ENCODE measurements around the gene FGF14.

The FGF14 gene

GRCh38 chr13:101711307-101712025, 690.4 kb downstream of the FGF14 start:
- DNase-seq: no peak

DNA sequence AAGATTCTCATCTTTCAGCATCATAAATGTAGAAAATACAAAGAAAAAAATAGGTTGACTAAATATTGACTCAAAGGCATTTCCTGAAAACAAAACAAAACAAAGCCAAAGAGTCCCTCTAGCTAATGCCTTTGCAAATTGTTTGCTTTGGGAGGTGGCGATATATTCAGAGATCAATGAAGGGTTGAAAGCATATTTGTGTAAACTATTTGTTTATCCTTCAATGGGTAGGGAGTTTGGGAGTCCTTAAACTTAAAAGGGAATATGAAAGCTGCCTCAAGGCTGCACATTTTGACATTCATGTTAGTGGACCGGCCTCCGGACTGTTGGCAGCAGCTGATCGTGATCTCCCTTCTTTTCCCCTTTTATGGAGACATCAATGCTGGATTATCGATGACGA, 691.9 kb downstream of the FGF14 start:
- no peak for DNase-seq

GRCh38 chr13:101708115-101708514, 693.7 kb downstream of the FGF14 start:
- no peak for DNase-seq

DNA sequence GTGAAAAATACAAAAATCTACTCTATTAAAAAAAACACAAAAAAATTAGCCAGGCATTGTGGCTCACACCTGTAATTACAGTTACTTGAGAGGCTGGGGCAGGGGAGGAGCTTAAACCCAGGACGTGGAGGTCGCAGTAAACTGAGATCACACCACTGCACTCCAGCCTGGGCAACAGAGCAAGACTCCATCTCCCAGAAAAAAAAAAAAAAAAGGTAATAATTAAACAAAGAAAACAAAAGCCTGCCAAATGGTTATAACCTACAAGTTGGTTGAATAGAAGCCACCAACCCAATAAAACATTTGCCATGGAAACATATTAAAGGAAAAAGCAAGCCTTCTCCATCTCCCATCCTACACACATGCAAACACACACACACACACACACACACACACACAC, 694.2 kb downstream of the FGF14 start:
- DNase-seq: no peak

DNA sequence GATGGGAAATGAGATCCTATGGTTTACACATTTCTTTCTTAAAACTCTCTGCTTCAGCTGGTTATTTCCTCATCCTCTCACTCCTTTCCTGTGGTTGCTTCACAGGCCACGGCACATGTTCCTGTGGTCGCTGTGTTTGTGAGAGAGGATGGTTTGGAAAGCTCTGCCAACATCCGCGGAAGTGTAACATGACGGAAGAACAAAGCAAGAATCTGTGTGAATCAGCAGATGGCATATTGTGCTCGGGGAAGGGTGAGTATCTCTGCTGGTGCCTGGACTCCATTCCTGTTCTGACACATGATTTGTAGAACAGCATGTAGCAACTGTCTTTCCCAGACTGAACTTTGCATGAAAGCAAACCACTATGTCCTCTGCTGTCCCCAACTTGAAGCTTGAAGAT, 695.2 kb downstream of the FGF14 start:
- DNase-seq: peak in 1 of 14 donors; percentile 42

DNA sequence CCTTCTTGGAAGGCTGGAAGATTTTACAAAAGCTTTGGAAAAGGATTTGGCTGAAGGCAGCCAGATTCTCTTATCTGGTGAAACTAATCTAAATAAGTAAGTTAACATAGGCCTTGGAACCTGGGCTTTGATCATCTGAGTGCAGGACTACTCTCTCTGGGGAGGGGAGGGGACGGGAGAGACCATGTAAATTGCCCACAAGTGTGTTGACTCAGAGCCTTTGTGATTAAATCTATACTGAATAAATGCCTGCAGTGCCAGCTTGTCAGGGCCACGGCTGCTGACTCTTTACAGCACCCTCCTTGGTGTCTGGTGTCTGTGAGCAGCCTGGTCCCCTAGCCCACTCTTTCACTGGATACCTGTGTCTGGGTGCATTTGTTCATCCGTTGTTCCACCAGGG, 698.0 kb downstream of the FGF14 start:
- no peak for DNase-seq

DNA sequence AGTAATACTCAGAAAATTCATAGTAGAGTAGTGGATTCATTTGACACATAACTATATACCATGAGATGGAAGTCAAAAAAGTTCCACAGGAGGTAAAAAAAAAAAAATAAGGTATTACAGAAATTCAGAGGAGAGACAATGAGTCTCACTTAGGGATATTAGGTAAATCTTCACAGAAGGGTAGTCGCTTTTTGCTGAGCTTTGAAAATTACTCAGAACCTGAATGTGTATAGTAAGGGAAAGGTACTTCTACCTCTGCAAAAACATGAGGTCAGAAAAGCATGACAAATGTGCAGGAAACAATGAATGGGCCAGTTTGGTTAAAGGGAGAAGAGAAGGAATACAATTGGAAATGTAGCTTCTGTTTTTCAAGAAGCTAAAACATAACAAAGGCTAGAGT, 698.8 kb downstream of the FGF14 start:
- DNase-seq: no peak

- DNase-seq: no peak
These were observed 701.2 kb downstream of the FGF14 start for GRCh38 chr13:101700598-101700997.

DNA sequence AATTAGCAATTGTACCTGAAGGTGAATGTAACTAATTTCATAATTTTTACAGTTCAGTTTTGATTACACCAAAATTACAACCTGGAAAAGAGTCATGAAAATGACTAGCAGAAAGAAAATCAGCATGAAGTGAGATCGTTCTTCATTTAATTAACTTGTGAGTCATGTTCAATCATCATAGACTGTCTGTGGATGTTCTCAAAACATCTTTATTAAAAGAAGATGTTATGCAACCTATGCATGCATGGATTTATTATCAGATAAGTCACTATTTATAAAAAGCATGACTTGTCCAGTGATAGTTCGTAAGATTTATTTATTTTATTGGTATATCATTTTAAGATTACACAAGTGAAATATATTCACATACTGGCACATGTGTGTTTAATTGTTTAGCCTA, 703.4 kb downstream of the FGF14 start:
- no peak for DNase-seq

GRCh38 chr13:101697745-101698144, 704.1 kb downstream of the FGF14 start:
- no peak for DNase-seq

DNA sequence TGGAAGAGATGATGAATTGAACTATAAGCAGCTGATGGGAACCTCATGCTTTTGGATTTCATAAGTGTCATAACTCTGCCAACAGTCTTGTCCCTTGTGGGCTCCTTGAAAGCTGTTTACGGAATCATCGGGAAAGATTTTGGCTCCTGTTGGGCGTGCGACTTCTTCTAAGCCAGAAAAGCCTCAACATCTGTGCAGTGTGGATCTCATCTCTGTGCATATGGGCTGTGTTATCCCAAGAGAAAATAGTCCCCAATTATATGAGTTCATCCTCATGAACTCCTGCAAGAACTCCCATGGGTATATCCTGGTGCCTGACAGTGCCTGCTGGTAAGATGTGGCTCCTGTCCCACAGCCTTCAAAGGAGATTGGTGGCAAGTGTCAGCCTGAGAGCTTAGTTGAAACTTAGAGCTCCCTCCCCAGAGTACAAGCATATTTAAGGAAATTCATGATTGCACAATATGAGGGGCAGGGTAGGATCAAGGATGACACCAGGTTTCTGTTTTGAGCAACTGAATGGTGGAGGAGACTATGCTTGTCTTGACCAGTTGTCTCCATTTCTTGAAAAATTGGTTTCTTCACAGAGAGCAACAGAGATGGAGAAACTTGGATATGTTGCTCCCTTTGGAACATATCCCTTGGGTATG, 705.9 kb downstream of the FGF14 start:
- DNase-seq: no peak

DNA sequence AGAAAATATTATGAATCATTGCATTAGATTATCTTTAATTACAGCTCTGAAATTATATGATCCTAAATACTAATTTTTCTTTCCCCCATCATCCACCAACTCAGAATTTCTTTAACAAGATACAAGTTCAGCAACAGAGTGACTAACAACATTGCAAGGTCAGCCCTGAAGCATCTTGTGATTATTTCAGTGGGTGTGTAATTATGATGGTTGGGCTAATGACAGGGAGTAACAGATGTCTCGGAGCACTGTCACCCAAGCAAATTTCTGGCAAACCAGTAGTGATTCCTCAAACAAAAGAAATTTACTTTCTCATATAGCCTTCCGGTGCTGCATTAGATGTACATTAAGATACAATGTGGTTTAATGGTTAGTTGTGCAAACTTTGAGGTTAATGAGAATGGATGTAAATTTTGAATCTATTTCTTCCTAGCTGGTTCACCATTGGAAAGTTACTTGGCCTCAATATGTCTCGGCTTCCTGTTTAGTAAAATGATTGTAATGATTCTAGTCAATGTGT, 710.4 kb downstream of the FGF14 start:
- DNase-seq: no peak

- peak in 1 of 14 donors; percentile 13 for DNase-seq
These were observed 711.0 kb downstream of the FGF14 start for GRCh38 chr13:101690871-101691270.

- no peak for DNase-seq
These were observed 715.8 kb downstream of the FGF14 start for GRCh38 chr13:101686003-101686402.

DNA sequence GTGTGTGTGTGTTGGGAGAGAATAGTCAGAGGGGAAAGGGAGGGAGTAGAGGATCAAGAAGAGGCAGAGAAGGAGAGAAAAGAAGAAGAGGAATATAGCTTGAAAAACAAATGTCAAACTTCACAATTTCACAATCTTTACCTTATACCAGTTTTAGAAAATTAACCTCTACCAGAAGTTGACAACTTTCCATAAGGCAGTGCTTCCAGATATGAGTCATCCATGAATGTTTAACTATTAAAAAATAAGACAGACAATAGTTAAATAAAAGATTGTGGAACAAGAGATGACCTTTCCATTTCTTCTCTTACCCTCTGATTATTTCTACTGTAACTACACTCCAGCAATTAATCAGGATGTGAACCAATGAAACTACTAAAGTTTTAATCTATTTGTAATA, 720.0 kb downstream of the FGF14 start:
- no peak for DNase-seq

- no peak for DNase-seq
These were observed 728.3 kb downstream of the FGF14 start for GRCh38 chr13:101673360-101674105.

GRCh38 chr13:101661839-101662238, 740.0 kb downstream of the FGF14 start:
- no peak for DNase-seq

Measured in C1 segment of cervical spinal cord (tissue), 14 donors.